Prostate gland (tissue), 2 donors: Measurements from ENCODE around the gene LBR.

Experiments used
- CTCF ChIP-seq, 4 experiments: fragments of 200-600 bp in 2 of 4; fragments of 450-650 bp in 2 of 4; sonication (generic) in 2 of 4; IDR thresholded peaks; 1 replicate in 3 of 4; 2 replicates in 1 of 4; pipeline ENCODE4 v1.5.1; 2016 to 2019; ENCODE audit warnings: antibody characterized with exemption in 4 of 4, mild to moderate bottlenecking in 2 of 4, moderate library complexity in 2 of 4
- POLR2A ChIP-seq: fragments of 450-650 bp; IDR thresholded peaks from one replicate; pipeline ENCODE4 v1.6.1; 2016; ENCODE audit warnings: antibody characterized with exemption, mild to moderate bottlenecking

- TF ChIP-seq CTCF (IDR thresholded peaks at IDR 0.05): no peak
- no peak for TF ChIP-seq POLR2A
These were observed 24.1 kb upstream of the LBR start for GRCh38 chr1:225451840-225452515.
